K562 (cell line): Measurements from ENCODE around the gene CDH12. TPM values are rescaled to one million over a fixed set of nuclear protein-coding genes. Genes with fewer than 3 reads are reported as not detected.

Experiments used
- ATAC-seq: fragments of 200-7000 bp; cut with Tn5 transposase; 3 replicates; pipeline ENCODE4 v1.9.1; 2020; ENCODE audit warnings: moderate library complexity
- BruUV-seq: library from RNA; stranded (reverse); fragments of 400-500 nt; replicated peaks from 2 replicates; lab custom pipeline; 2021; lab: Mats Ljungman, UMichigan
- CTCF ChIA-PET: fragments of 300-600 bp; formaldehyde crosslinking; extraction: SDS; loops from one replicate; lab custom pipeline; 2021; ENCODE audit warnings: low intra/inter-chr PET ratio; lab: Yijun Ruan, JAX
- POLR2A ChIA-PET: fragments of 300-600, 350-650 bp; sonication (Branson Sonifier 250); formaldehyde crosslinking; extraction: SDS; loops from one replicate; lab custom pipeline; 2021; ENCODE audit warnings: antibody characterized with exemption, inconsistent platforms; lab: Yijun Ruan, JAX
- DNase-seq, 4 experiments: peaks; one replicate each; pipeline versions ENCODE4 v3.0.0 to v3.0.0-alpha.2; 2011 to 2018; ENCODE audit warnings: low spot score in 3 of 4, mixed read lengths in 3 of 4; ENCODE audit errors: extremely low read depth in 1 of 4
- FAIRE-seq: peaks from 2 replicates; lab custom pipeline; 2011; peaks lifted over from hg19 to GRCh38; lab: Jason Lieb, UNC
- H2AFZ ChIP-seq: 2 replicates; pipeline ENCODE4 v1.6.0; 2011; ENCODE audit warnings: low read depth, low read length, control low read depth, inconsistent platforms
- H3K27ac ChIP-seq: fragments of 200-600 bp; 3 replicates; pipeline ENCODE4 v1.8.0; 2011; ENCODE audit warnings: low read depth, mild to moderate bottlenecking, control low read depth, inconsistent platforms, low read length, moderate library complexity, mixed read lengths; ENCODE audit errors: extremely low read depth
- H3K27me3 ChIP-seq, 2 experiments: fragments of 300-600 bp in 1 of 2; 2 replicates in 1 of 2; 3 replicates in 1 of 2; pipeline versions ENCODE4 v1.6.0 to v1.8.0; 2011; ENCODE audit warnings: inconsistent platforms in 2 of 2, low read length in 2 of 2, mild to moderate bottlenecking in 1 of 2, mixed read lengths in 1 of 2, moderate library complexity in 1 of 2; ENCODE audit not compliant: control insufficient read depth in 2 of 2, insufficient read depth in 2 of 2
- H3K36me3 ChIP-seq: fragments of 300-600 bp; 3 replicates; pipeline ENCODE4 v1.8.0; 2011; ENCODE audit warnings: mild to moderate bottlenecking, low read length, inconsistent platforms; ENCODE audit not compliant: control insufficient read depth, insufficient read depth
- H3K4me1 ChIP-seq, 2 experiments: fragments of 200-600 bp in 1 of 2; replicated peaks in 1 of 2; 2 replicates in 1 of 2; 3 replicates in 1 of 2; pipeline versions ENCODE4 v1.5.1 to v1.8.0; 2011; ENCODE audit warnings: inconsistent platforms in 2 of 2, low read length in 2 of 2, mild to moderate bottlenecking in 1 of 2, mixed read lengths in 1 of 2, moderate library complexity in 1 of 2; ENCODE audit not compliant: control insufficient read depth in 2 of 2, insufficient read depth in 2 of 2
- H3K4me2 ChIP-seq: 2 replicates; pipeline ENCODE4 v1.6.1; 2011; ENCODE audit warnings: low read length, control low read depth, inconsistent platforms, mixed read lengths; ENCODE audit not compliant: insufficient read depth
- H3K4me3 ChIP-seq: fragments of 200-600 bp; sonication (generic), shearing (Covaris generic); 2 replicates; pipeline ENCODE4 v1.5.1; 2016; ENCODE audit warnings: control low read depth, inconsistent platforms
- H3K79me2 ChIP-seq: fragments of 200-600 bp; 3 replicates; pipeline ENCODE4 v1.8.0; 2011; ENCODE audit warnings: low read length, inconsistent platforms; ENCODE audit not compliant: control insufficient read depth, insufficient read depth
- H3K9ac ChIP-seq, 2 experiments: 2 replicates each; pipeline versions ENCODE4 v1.6.0 to v1.6.1; 2011; ENCODE audit warnings: low read depth in 2 of 2, low read length in 2 of 2, control low read depth in 1 of 2, inconsistent platforms in 1 of 2, mild to moderate bottlenecking in 1 of 2, mixed read lengths in 1 of 2; ENCODE audit not compliant: insufficient read depth in 1 of 2
- H3K9me1 ChIP-seq: one replicate; pipeline ENCODE4 v1.6.0; 2011; ENCODE audit warnings: inconsistent platforms, mild to moderate bottlenecking, low read length, moderate library complexity; ENCODE audit not compliant: control insufficient read depth, insufficient read depth
- H3K9me3 ChIP-seq: replicated peaks from 2 replicates; pipeline ENCODE4 v1.5.1; 2011; ENCODE audit warnings: low read depth, low read length, inconsistent platforms; ENCODE audit not compliant: control insufficient read depth, insufficient read depth
- H4K20me1 ChIP-seq: replicated peaks from 2 replicates; pipeline ENCODE4 v1.6.1; 2011; ENCODE audit warnings: low read length, inconsistent platforms, mixed read lengths; ENCODE audit not compliant: control insufficient read depth, insufficient read depth
- BCL6 ChIP-seq: fragments of 250-450 bp; sonication (Bioruptor Pico); IDR thresholded peaks from 2 replicates; pipeline ENCODE4 v1.4.0; 2020
- CAMTA2 ChIP-seq: fragments of 250-450 bp; sonication (Bioruptor Pico); conservative IDR thresholded peaks from 2 replicates; pipeline ENCODE4 v1.5.1; 2022
- FOXK2 ChIP-seq, 2 experiments: fragments of 450-650 bp; IDR thresholded peaks in 1 of 2; conservative IDR thresholded peaks in 1 of 2; 2 replicates each; pipeline ENCODE4 v1.6.1; 2016; ENCODE audit warnings: low read depth in 2 of 2, mild to moderate bottlenecking in 1 of 2
- ZNF77 ChIP-seq: fragments of 250-450 bp; sonication (Bioruptor Pico); IDR thresholded peaks from 2 replicates; pipeline ENCODE4 v1.5.0; 2020
- WGBS: fragments of 100-300 bp; shearing (Covaris generic); methylation state at CpG from one replicate; pipeline ENCODE4 v1.1.6; 2016; ENCODE audit warnings: low coverage, mixed read lengths; ENCODE audit not compliant: insufficient coverage; ENCODE audit errors: missing lambda C conversion rate; 5-methylcytosine and 5-hydroxymethylcytosine counted together
- in situ Hi-C: fragments of 300-500 bp; cut with MboI; formaldehyde crosslinking; loops from 4 replicates; pipeline ENCODE4 v1.15.0; 2018; ENCODE audit warnings: inconsistent platforms, mixed read lengths
- intact Hi-C: fragments of 100-400 bp; cut with micrococcal nuclease; formaldehyde crosslinking; loops from 2 replicates; pipeline ENCODE4 v1.14.2; 2022
- polyA plus RNA-seq, 8 experiments: library from polyadenylated mRNA; depleted of rRNA in 4 of 8; stranded (reverse) in 5 of 8; unstranded in 3 of 8; fragments of >200 nt; fragmentation: Nextera tagmentation in 2 of 8; fragmentation: Illumina TruSeq in 1 of 8; extraction: Ambion mirVana in 2 of 8; extraction: Trizol in 1 of 8; gene quantifications; 2 replicates each; pipeline versions ENCODE4 v1.2.1 to v1.2.3, GENCODE V29; 2011 to 2014; ENCODE audit warnings: inconsistent platforms in 1 of 8, missing spikeins in 1 of 8
- total RNA-seq, 7 experiments: library from RNA; depleted of rRNA in 6 of 7; stranded (reverse); fragments of >200 nt in 6 of 7; fragmentation: Illumina TruSeq in 2 of 7; extraction: Trizol in 2 of 7; gene quantifications; 2 replicates each; pipeline versions ENCODE4 v1.2.1 to v1.2.3, GENCODE V29; 2011 to 2021; ENCODE audit warnings: low replicate concordance in 1 of 7
- TF ChIP-seq, protein P1 (sequence below), 2 experiments: IDR thresholded peaks; 2 replicates each; pipeline ENCODE4 v1.6.1; 2012; ENCODE audit warnings: improper control_type of control experiment in 2 of 2, low read depth in 2 of 2, low read length in 2 of 2, borderline replicate concordance in 1 of 2

Gene CDH12
- total and polyA plus RNA-seq, 9 of the 15 experiments (the other 6 are each of a cell fraction or from before 2014, with no cell fraction given), result 0.03 to 1.7 (median 0.37) TPM

DNA sequence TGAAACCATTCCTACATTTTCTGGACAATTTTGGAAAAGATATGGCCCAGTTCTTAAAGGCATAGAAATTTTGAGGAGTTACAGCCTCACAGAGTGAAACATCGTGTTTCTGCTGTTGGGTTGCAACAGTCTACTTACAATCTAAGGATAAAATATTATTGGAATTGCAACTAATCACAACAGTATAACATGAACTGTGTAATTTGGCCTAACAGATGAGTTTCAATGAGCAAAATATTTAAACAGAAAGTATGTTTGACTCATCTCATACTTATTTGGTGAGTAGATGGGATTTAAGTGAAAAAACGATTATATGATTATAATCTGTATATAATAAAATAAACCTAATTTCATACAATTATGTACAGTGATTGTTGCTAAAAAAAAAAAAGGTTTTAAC is 1061.8 kb downstream of the CDH12 start:
- Histone ChIP-seq H3K27me3 (no peaks in the 10 kb centered on the region), H3K4me2 (no peak overlapping the region), H3K9me3 (no peaks in the 10 kb centered on the region), H3K4me1 (no peaks in the 10 kb centered on the region), H3K9me1 (no peaks in the 10 kb centered on the region), H3K79me2 (no peaks in the 10 kb centered on the region), H3K9ac (no peak overlapping the region), H4K20me1 (no peaks in the 10 kb centered on the region), H3K36me3 (no peaks in the 10 kb centered on the region), H3K27ac (no peak overlapping the region), H2AFZ (no peak overlapping the region), H3K4me3 (no peak overlapping the region)
- POLR2A ChIA-PET, result no interaction called here
- CTCF ChIA-PET, result no interaction called here
- in situ Hi-C loops (no loop called here), intact Hi-C loops (no loop called here)
- WGBS, result 2% methylated on average over 2 of the region's 2 CpGs
- DNase-seq (no peak), ATAC-seq (no peak), FAIRE-seq (no peak)
- BruUV-seq, result no TSS peak
- TF ChIP-seq ZNF77 (CRISPR knock-in tag) (no peak), FOXK2 (conservative IDR thresholded peaks at IDR 0.05 in 1 of 2, IDR thresholded peaks at IDR 0.05 in 1 of 2; ENCODE audit: low read depth in 2 of 2) (no peak), CAMTA2 (CRISPR knock-in tag) (no peak), BCL6 (CRISPR knock-in tag) (no peak)
- TF ChIP-seq, protein P1, sequence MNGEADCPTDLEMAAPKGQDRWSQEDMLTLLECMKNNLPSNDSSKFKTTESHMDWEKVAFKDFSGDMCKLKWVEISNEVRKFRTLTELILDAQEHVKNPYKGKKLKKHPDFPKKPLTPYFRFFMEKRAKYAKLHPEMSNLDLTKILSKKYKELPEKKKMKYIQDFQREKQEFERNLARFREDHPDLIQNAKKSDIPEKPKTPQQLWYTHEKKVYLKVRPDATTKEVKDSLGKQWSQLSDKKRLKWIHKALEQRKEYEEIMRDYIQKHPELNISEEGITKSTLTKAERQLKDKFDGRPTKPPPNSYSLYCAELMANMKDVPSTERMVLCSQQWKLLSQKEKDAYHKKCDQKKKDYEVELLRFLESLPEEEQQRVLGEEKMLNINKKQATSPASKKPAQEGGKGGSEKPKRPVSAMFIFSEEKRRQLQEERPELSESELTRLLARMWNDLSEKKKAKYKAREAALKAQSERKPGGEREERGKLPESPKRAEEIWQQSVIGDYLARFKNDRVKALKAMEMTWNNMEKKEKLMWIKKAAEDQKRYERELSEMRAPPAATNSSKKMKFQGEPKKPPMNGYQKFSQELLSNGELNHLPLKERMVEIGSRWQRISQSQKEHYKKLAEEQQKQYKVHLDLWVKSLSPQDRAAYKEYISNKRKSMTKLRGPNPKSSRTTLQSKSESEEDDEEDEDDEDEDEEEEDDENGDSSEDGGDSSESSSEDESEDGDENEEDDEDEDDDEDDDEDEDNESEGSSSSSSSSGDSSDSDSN (IDR thresholded peaks at IDR 0.05; ENCODE audit: borderline replicate concordance in 1 of 2, low read depth in 2 of 2, low read length in 2 of 2), result no peak
